NCI-H345 treated with DMSO at 0.1 percent for 48 hours (cell line): ENCODE data around the gene NRM.
"Not testable (repeated sequence)": the region's sequence is repeated elsewhere in the genome, so short reads cannot be mapped to it uniquely, and the experiment has no call there.

ENCODE experiments used
- DNase-seq: peaks from one replicate; lab custom pipeline; 2025; ENCODE audit not compliant: unreplicated experiment; lab: John Stamatoyannopoulos, UW

The NRM gene

GRCh38 chr6:30720738-30721197 is 30.0 kb upstream of the NRM start:
- peak; percentile 40 for DNase-seq

GRCh38 chr6:30719791-30720737 is 29.3 kb upstream of the NRM start, which contains the start of gene TUBB:
TUBB (plus strand) TSS chr6:30720352; CDS start chr6:30720507, 155 bp downstream.
- DNase-seq: peak; percentile 95

- DNase-seq: no peak
Measured at GRCh38 chr6:30719356-30719755, 28.6 kb upstream of the NRM start.

- not testable (repeated sequence) for DNase-seq
Measured at GRCh38 chr6:30717845-30718720, 27.3 kb upstream of the NRM start.

DNA sequence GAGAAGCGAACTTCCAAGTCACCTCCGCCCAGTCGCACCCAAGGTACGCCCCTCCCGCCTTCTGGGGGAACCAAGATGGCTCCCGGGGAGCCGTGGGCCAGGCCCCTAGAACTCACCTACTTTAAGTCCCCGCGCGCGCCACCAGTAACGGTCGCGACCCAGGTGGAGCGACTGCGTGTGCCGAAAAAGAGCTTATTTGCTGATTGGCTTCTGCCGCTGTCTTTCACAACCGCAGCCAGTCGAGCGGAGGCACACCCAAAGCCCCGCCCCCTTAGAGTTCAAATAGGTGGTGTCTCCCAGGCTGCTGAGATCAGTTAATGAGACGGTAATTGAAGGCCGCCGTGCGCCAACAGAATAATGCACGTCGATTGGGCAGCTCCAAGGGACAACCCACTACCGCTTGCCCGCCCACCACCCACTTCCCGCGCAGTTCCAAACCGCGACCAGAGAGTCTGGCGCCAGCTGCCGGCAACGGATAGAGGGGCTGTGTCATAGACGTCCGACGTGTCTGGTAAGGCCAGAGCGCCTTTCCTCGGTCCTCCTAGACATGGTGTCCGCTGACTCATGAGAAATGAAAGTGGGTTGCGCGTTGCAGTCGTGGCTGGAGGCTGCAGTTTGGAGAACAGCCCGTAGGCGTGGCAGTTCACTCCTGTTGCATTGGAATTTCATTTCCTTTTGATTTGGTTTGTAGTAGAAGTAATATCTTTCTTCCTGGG is 26.5 kb upstream of the NRM start, which contains the start of gene MDC1:
Gene MDC1, minus strand, starts transcription at position 153 of the 716 bp plus-strand sequence. CDS start 2,106 bp downstream, outside the sequence.
- peak; percentile 99 for DNase-seq

- DNase-seq: no peak
Measured at GRCh38 chr6:30716879-30717128, 26.0 kb upstream of the NRM start.

DNA sequence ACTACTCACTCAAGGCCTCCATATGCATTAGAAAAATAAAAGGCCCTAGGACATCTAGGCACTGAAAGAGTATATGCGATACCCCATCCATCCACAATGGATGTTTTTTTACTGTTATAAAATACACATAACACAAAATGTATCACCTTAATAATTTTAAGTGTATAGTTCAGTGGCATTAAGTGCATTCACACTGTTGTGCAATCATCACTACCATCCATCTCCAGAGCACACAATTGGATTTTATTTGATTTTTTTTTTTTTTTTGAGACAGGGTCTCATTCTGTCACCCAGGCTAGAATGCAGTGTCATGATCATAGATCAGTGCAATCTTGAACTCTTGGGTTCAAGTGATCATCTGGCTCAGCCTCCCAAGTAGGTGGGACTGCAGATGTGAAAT is 23.5 kb upstream of the NRM start:
- DNase-seq: no peak

DNA sequence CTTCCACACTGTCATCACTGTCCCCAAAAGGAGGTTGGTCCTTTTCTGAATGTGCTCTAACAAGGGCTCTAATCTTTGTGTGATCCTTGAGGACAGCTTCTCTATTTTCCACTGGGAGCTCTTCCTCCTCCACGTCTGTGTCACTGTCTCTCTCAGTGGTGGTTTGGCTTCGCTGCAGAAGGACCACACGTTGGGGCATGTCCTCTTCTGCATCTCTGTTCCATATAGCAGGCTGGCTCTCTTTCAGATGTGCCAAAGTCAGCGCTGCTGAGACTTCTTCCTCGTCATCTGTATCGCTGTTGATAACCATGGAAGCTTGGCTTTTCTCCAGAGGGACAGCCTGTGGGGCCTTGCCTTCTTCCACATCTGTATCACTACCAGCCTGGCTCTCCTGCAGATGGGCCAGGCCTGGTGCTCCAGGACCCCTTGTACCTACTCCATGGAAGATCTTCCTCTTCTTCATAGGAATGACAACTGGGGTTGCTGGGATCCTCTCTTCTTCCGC is 21.7 kb upstream of the NRM start:
- no peak for DNase-seq

DNA sequence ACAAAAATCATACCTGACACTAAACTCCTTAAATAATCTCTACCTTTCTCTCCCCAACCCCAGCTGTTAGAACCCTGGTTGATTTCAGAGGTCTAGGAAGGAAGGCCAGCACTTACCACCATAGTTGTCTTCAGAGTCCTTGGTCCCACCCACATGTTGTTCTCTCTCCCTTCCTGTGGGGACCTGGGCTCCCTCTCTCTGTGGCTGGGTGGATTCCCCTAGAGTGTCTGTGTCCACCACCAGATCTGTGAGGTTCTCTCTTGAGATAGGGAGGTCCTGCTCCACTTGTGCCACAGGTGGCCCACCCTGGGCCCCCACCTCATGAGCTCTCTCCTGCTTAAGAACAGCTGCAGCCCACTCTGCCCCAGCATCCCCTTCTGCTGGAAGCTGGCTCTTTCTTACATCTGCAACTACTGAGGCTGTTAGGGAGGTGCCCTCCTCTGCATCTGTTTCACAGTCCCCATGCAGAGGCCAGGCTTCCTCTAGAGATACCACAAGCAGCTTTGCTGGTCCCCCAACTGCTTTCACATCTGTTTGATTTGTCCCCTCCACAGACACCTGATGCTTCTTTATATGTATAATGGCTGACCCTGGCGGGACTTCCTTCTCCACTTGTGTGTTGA is 21.1 kb upstream of the NRM start:
- no peak for DNase-seq

DNA sequence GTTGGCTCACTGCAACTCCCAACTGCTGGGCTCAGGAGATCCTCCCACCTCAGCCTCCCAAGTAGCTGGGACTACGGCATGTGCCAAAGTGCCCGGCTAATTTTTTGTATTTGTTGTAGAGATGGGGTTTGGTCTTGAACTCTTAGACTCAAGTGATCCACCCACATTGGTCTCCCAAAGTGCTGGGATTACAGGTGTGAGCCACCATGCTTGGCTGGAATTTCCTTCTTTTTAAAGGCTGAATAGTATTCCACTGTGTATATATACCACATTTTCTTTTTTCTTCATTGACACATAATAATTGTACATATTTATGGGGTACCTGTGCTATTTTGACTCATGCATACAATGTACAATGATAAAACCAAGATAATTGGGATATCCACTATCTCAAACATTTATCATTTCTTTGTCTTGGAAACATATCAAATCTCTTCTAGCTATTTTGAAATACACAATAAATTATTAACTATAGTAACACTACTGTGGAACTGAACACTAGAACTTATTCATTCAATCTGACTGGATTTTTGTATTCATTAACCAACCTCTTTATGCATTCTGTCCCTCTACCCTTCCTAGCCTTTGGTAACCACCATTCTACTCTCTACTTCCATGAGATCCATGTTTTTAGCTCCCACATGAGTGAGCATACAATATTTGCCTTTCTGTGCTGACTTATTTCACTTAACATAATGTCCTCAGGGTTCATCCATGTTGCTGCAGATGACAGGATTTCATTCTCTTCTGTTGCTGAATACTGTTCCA is 18.5 kb upstream of the NRM start:
- no peak for DNase-seq

DNA sequence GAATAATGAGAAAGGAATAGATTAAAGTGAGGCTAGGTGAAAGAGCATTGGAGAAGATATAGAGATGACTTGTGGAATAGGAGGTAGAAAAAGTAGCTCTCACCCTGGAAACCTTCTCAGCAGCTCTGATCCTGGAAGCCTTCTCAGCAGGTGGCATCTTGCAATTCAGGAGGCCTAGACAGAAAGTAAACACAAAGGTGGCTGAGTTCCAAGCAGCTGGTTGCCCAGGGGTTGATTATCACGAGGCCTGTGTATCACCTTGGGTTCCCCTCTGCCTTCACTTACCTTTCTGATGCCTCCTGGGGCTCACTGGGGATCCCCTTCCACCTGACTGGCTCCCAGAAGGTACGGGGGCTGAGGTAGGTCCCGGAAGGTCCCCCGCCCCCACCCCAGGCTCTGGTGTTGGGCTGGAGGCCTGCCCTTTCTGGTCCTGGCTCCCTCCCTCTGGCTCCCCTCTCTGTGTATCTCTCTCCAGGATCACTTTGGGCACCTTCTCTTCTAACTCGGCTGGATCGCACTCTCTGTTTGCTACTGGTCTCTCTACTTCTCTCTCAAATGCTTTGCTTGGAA is 16.6 kb upstream of the NRM start:
- peak; percentile 84 for DNase-seq

GRCh38 chr6:30705620-30706019 is 14.8 kb upstream of the NRM start:
- no peak for DNase-seq

- no peak for DNase-seq
Measured at GRCh38 chr6:30703821-30704220, 13.0 kb upstream of the NRM start.

DNA sequence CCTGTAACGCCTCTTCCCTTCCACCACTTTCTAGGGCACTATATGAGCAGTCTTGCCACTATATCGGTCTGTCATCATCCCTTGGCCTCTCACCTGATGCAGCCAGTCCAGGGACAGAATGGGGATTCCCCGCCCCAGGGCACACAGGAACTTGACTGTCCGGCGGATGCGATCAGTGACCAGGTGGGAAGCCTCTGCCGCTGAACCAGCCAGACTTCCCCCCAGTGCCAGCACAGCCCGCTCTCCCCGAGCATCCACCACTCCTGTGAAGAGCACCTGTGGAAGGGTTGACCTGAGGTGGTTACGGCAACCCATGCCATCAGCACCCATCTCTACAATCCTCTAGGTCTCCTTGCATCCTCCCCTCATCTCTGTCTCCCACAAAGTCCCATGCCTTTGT is 12.2 kb upstream of the NRM start:
- no peak for DNase-seq

DNA sequence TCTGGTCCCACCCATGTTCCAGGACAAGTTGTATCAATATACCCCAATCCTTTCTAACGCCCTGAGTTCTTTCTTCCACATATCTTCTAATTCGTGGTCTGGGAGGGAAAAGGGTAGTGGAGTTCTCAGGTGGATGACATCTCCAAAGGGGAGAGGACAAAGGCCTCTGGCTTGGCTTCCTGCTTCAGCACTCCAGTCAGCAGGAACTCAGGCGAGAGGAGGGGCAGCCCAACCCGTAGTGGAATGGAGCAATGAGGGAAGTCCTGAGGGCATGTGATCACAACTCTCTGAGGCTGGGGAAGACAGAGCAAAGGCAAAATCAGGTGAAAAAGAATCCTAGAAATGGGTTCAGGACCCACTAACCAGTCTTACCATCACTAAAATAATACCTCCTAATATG is 9.6 kb upstream of the NRM start:
- DNase-seq: no peak

DNA sequence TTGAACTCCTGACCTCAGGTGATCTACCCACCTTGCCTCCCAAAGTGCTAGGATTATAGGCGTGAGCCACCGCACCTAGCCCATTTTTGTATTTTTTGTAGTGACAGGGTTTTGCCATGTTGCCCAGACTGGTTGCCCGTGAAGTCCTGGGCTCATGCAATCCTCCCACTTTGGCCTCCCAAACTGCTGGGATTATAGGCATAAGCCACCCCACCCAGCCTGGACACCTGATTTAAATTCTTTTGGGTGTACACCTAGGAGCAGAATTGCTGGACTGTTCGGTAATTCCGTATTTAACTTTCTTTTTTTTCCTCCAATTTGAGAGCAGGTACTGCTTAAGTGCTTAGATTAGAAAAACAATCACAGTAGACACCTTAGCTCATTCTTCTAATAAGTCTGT is 5.6 kb upstream of the NRM start:
- no peak for DNase-seq

DNA sequence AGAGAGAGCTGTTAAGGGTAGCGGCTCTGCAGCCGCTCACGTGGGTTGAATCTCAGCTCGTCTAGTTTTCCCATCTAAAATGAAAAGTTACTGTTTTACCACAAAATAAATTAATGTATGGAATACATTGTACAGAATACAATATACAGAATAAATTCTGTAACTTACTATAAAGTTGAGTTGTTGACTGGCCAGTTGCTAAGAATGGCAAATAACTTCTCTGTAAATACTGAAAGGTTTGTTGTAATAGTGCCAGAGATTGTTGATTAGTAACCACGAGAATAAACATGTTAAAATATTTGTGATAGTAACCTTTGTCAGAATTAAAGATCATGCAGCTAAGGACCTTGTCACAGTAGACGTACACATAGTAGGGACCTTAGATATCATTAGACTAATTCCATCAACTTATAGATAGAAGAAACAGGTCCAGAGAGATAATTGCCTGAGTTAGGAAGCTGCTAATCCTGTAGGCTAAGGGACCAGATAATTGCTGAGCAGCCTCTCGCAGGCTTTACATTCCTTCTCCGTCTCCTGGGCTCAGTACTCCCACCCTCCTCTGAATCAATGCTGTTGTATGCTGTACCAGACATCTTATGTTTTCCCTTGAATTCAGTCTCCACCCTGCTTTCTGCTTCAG is 544 bp upstream of the NRM start:
- no peak for DNase-seq

GRCh38 chr6:30689985-30690384 is 799 bp downstream of the NRM start:
- DNase-seq: no peak
